Mucosa of rectum (tissue), 2 donors: Measurements from ENCODE around the gene DCST2.

ENCODE experiments used
- H3K27ac ChIP-seq, 2 donors: one replicate each; pipeline ENCODE4 v1.7.0; 2013; ENCODE audit warnings: inconsistent platforms in 2 of 2, low read depth in 2 of 2, low read length in 2 of 2
- H3K27me3 ChIP-seq, 2 donors: one replicate each; pipeline ENCODE4 v1.7.0; 2013; ENCODE audit warnings: low read length in 2 of 2; ENCODE audit not compliant: control insufficient read depth in 2 of 2, insufficient read depth in 2 of 2
- H3K36me3 ChIP-seq, 2 donors: one replicate each; pipeline ENCODE4 v1.7.0; 2013; ENCODE audit warnings: low read length in 2 of 2; ENCODE audit not compliant: control insufficient read depth in 2 of 2, insufficient read depth in 2 of 2
- H3K4me1 ChIP-seq, 2 donors: one replicate each; pipeline ENCODE4 v1.7.0; 2013; ENCODE audit warnings: low read length in 2 of 2, mild to moderate bottlenecking in 1 of 2; ENCODE audit not compliant: control insufficient read depth in 2 of 2, insufficient read depth in 2 of 2
- H3K4me3 ChIP-seq, 2 donors: one replicate each; pipeline ENCODE4 v1.7.0; 2013; ENCODE audit warnings: low read length in 2 of 2
- H3K9ac ChIP-seq, 2 donors: one replicate each; pipeline ENCODE4 v1.7.0; 2013; ENCODE audit warnings: low read length in 2 of 2, low read depth in 1 of 2, mild to moderate bottlenecking in 1 of 2
- H3K9me3 ChIP-seq, 2 donors: one replicate each; pipeline ENCODE4 v1.7.0; 2013; ENCODE audit warnings: low read length in 2 of 2; ENCODE audit not compliant: control insufficient read depth in 2 of 2
- donor health status: healthy.
- donor health status: Normal muscosa, but diverticular disease.

The DCST2 gene

GRCh38 chr1:155033524-155033923 lies at the start of gene DCST2, which contains the start of gene DCST1:
TSS of gene DCST2 (minus strand) at chr1:155033781. CDS start at chr1:155033701, 80 bp downstream.
TSS of gene DCST1 (plus strand) at chr1:155033824. CDS start at chr1:155034037, 213 bp downstream.
- Histone ChIP-seq H3K27me3 (no peaks in the 10 kb centered on the region), H3K4me1 (peaks cover 9 to 15% of the 10 kb centered on the region in 2 donors), H3K9ac (no peak within 1 kb of the TSS), H3K9me3 (no peaks in the 10 kb centered on the region), H3K36me3 (no peaks in the 10 kb centered on the region), H3K27ac (no peak within 1 kb of the TSS), H3K4me3 (no peak within 1 kb of the TSS)

DNA sequence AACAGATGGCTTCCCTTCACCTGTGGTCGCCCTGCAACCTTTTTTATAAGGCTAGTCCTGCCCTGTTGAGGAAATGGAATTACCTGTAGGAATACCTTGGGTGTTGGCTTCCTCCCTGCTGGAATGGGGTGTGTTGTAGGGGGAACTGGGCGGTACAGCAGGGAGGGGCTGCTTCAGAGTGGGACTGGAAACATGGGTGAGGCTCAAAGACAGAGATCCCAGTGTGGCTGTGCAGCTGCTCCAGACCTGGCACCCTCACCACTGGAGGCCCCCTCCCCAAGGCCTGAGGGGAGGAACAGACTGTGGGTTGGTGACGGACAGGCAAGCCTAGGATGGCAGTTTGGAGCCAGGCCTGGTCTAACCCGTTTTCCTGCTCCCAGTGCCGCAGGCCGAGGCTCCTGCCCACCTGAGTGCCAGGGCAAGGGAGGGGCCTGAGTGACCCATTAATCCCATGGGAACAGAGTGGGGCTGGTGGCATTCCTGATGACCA lies 49.5 kb upstream of the DCST2 start:
- Histone ChIP-seq H3K9ac (peak overlapping the region; percentile 74 to 90), H3K36me3 (no peaks in the 10 kb centered on the region), H3K4me1 (peaks cover 52 to 62% of the 10 kb centered on the region in 2 donors), H3K27ac (peak overlapping the region; percentile 93 to 96), H3K27me3 (peaks cover 13 to 23% of the 10 kb centered on the region in 2 donors), H3K9me3 (no peaks in the 10 kb centered on the region), H3K4me3 (peak overlapping the region; percentile 54 to 57)

DNA sequence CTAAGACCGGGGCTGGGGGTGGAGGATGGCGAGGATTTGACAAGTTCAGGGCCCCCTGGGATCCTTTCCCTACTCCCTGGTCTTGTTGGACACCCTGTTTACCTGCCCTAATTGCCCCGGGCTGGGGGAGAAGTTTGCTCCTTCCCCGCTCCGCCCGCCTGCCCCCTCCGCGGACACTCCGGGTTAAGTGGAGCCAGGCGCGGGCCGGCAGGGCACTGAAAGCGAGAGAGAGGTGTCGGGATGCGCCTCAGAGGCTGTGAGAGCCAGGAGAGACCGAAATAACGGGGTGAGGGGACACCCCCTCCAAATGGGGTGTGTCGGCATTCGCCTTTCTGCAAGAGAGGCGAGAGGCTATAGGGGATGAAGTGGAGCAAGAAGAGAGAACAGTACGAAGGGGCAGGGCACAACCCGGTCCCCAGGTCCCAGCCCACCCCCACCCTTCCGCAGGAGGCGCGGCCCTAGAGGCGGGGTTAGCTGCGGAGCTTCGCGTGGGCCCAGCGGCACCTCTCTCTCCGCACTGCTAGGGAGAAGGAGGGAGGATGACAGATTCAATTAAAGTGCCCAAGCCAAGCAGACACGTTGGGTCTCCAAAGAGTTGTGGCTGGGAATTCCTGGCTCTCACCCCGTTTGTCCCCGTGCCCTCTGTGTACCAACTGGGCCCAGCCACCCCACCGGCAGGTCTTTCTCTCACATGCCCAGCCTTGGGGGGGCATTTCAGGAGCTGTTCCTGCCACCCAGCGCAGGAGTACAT lies 48.9 kb upstream of the DCST2 start:
- Histone ChIP-seq H3K27ac (peak overlapping the region; percentile 93 to 96), H3K27me3 (peaks cover 13 to 23% of the 10 kb centered on the region in 2 donors), H3K9me3 (no peaks in the 10 kb centered on the region), H3K4me3 (peak overlapping the region; percentile 54 to 57), H3K9ac (peak overlapping the region; percentile 74 to 90), H3K4me1 (peaks cover 52 to 68% of the 10 kb centered on the region in 2 donors), H3K36me3 (no peaks in the 10 kb centered on the region)

DNA sequence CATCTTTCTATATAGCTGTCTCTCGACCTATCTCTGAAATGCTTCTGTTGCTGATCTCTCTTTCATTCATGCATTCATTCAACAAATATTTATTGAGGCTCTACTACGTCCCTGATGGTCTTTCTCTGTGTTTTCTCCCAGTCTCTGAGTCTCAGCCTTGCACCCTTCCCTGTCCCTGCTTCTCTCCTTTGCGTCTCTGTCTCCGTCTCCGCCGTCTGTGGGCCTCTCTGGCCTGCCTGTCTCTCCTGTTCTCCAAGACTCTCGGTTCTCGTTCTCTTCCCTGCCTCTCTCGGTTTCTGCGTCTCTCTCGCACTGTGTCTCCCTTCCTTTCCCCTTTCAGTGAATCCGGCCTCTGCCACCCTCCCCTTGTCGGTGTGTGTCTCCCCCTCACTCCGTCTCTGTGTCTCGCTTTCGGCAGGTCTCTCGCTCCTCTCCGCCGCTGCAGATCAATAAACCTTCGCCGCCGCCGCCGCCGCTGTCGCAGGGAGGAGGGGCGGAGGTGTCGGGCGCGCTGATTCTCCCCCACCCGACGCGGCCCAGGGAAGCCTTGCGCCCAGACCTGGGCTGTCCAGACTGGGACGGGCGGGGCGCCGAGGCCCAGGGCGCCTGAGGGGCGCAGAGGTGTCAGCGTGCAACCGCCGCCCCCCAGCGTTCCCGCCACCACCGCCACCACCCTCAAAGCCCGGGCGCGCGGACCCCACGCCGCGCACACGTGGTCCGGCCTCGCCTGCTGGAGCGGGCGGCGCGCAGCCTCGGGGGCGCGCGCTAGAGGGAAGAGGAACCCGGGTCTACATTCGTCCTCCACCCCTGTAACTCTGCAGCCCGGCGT lies 48.1 kb upstream of the DCST2 start:
- H3K36me3 ChIP-seq: no peaks in the 10 kb centered on the region
- H3K9me3 ChIP-seq: no peaks in the 10 kb centered on the region
- H3K27ac ChIP-seq: peak overlapping the region; percentile 93 to 96
- peak overlapping the region; percentile 52 to 90 for H3K9ac ChIP-seq
- H3K4me1 ChIP-seq: peaks cover 52 to 70% of the 10 kb centered on the region in 2 donors
- H3K4me3 ChIP-seq: peak overlapping the region; percentile 57 to 67
- H3K27me3 ChIP-seq: peaks cover 13 to 23% of the 10 kb centered on the region in 2 donors

- H3K9ac ChIP-seq: peak overlapping the region; percentile 52 to 90
- peak overlapping the region in 1 of 2 donors; percentile 28 for H3K27ac ChIP-seq
- no peaks in the 10 kb centered on the region for H3K9me3 ChIP-seq
- H3K36me3 ChIP-seq: no peaks in the 10 kb centered on the region
- H3K27me3 ChIP-seq: peaks cover 13 to 23% of the 10 kb centered on the region in 2 donors
- peaks cover 46 to 63% of the 10 kb centered on the region in 2 donors for H3K4me1 ChIP-seq
- H3K4me3 ChIP-seq: peak overlapping the region; percentile 67 to 73
These were observed 47.0 kb upstream of the DCST2 start for GRCh38 chr1:155080312-155081228.

- H3K4me3 ChIP-seq: peak overlapping the region; percentile 64 to 73
- H3K9me3 ChIP-seq: no peaks in the 10 kb centered on the region
- peaks cover 44 to 61% of the 10 kb centered on the region in 2 donors for H3K4me1 ChIP-seq
- H3K27me3 ChIP-seq: peaks cover 13 to 23% of the 10 kb centered on the region in 2 donors
- no peak overlapping the region for H3K27ac ChIP-seq
- peak overlapping the region; percentile 24 to 90 for H3K9ac ChIP-seq
- H3K36me3 ChIP-seq: no peaks in the 10 kb centered on the region
These were observed 46.1 kb upstream of the DCST2 start for GRCh38 chr1:155079487-155080311.

DNA sequence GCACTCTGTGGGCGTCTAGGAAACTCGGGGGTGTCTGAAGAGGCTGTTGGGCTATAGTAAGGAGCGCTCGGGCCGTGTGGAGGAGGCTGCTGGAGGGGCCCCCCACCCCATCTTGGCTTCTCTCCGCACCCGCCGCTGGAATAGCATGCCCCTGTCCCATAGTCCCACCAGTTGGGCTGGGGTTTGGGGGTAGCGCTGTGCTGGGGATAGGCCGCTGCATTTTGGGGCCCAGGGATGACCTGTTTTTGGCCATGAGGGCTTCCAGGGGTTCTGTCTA lies 45.6 kb upstream of the DCST2 start:
- Histone ChIP-seq H3K27me3 (peaks cover 13 to 22% of the 10 kb centered on the region in 2 donors), H3K4me1 (peaks cover 39 to 56% of the 10 kb centered on the region in 2 donors), H3K9me3 (no peaks in the 10 kb centered on the region), H3K36me3 (no peaks in the 10 kb centered on the region), H3K4me3 (peak overlapping the region; percentile 64 to 73), H3K9ac (peak overlapping the region; percentile 24 to 90), H3K27ac (no peak overlapping the region)

DNA sequence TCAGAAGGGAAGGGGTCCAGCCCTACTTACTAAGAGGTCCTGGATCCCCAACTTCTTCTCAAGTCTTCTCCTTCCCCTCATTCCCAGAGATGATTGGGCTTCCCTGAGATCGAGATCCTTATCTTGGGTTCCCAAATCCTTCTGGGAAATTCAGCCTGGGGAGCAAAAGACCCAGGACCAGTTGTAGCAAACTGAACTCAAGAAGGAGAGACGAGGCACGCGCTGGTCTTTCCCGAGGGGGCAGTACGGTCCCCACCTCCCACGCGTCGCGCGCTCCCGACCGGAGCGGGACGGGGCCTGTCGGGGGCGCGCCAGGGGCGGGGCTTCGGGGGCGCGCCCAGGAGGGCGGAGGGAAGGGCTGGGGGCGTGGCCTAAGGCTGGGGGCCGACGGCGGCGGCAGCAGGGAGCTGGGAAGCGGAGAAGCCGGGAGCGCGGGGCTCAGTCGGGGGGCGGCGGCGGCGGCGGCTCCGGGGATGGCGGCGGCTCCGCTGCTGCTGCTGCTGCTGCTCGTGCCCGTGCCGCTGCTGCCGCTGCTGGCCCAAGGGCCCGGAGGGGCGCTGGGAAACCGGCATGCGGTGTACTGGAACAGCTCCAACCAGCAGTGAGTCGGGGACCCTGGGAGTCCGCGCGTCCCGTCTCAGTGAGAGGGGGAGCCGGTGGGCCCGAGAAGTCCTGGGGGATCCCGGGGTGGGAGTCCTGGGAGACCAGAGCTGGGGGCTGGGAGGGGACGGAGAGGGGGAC lies 45.1 kb upstream of the DCST2 start, which contains the start of gene EFNA3:
TSS of gene EFNA3 (plus strand) at position 369 of the 741 bp plus-strand sequence. CDS start at position 474, 105 bp downstream.
- Histone ChIP-seq H3K9me3 (no peaks in the 10 kb centered on the region), H3K9ac (peak within 1 kb of the TSS; percentile 24 to 90), H3K36me3 (no peaks in the 10 kb centered on the region), H3K27me3 (peaks cover 10 to 18% of the 10 kb centered on the region in 2 donors), H3K4me3 (peak within 1 kb of the TSS; percentile 64 to 73), H3K27ac (no peak within 1 kb of the TSS), H3K4me1 (peaks cover 34 to 51% of the 10 kb centered on the region in 2 donors)
